Eye (tissue), 1 donor: ENCODE results near the gene HCN3.

Experiments
- DNase-seq: peaks from one replicate; pipeline ENCODE4 v3.0.0-alpha.2; 2015

Gene HCN3

DNA sequence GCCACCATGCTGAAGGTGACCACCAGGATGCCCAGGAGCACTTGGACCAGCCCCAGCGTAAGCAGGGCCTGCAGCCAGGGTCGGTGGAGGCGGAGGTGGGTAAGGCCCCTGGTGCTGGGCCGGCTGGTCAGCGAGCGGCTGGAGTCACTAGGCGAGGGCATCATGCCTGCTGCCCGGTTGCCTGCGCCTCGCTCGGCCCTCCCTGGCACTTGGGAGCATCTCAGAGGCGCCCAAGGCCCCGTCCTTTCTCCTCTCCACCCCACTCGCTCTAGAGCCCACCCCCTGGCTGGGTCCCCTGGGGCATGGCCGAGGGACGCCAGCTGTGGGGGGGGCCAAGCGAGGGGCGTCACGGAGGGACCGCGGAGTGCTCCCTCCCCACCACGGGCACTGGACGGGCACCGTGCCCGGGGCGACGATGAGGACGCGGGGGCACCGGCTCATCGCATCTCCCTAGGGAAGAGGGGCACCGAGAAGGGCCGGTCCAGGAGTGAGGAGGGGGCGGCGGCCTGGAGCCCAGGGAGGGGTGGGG lies 22.5 kb upstream of the HCN3 start:
- peak; percentile 55 for DNase-seq

DNA sequence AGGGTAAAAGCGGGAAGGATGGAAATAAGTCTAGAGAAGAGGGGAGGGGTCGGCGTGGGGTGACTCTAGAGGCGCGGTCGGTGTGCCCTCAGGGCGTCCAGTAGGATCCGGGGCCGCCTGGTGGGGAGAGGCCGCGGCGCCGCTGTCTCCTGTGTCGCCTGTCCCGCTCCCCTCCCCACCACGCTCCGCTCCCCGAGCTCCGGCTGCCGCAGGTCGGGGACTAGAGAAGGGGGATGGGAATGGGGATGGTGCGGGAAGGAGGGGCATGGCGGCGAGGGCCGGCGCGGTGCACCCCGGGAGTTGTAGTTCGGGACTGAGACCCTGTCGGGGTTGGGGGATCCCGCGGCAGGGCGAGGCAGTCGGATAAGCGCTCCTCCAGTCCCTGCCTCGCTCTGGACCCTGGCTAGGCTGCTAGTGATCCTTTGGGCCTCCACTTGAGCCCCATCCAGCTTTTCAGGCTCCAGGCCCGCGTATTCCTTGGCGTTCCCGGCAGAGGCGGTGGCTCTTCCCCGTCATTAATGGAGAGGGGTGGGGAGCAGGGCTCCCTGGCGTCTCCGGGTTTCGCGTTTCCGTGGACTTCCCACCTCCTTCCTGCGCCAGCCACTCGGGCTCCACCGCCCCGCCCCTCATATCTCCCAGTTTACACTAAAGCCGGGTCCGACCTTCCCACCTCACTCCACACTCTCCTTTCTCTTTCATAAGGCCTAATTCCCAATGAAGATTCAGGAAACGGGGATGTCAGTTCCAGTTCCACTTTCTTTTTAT lies 21.8 kb upstream of the HCN3 start, which contains the start of gene ENTREP3:
Gene ENTREP3, minus strand, starts transcription at position 241 of the 765 bp plus-strand sequence. CDS start 606 bp downstream, outside the sequence.
- peak; percentile 97 for DNase-seq

DNA sequence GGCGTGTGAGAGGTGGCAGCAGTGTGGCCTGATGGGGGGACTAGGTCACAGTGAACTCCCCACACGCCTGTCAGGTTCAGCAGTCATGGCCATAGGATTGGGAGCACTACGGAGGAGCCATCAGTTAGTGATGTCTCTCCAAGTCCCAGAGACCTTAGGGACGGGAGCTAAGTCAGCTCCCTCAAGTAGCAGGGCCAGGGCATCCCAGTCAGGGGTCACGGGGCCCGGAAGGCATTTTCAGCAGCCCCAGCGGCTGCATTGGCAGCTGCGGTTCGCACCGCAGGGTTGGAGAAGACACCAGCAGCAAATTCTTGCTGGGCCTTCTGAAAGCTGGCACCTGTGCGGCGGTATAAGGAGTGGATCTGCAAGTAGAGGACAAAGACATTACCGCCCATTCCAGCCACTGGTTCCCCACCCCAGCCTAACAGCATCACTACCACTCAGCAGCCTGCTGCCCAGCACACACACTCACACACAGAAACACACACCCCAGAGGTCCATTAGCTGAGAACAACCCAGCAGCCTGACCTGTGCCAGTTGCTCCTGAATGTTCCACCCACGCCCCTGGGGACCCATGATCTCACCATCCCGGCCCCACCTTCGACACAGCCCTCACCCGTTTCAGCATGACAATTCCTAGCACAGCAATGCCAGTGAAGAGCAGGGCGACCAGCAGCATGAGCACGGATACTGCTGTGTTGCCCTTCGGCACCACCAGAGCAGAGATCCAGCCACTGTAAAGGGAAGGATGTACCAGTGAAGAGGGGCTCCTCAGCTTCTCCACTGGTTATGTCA lies 21.0 kb upstream of the HCN3 start:
- no peak for DNase-seq

DNA sequence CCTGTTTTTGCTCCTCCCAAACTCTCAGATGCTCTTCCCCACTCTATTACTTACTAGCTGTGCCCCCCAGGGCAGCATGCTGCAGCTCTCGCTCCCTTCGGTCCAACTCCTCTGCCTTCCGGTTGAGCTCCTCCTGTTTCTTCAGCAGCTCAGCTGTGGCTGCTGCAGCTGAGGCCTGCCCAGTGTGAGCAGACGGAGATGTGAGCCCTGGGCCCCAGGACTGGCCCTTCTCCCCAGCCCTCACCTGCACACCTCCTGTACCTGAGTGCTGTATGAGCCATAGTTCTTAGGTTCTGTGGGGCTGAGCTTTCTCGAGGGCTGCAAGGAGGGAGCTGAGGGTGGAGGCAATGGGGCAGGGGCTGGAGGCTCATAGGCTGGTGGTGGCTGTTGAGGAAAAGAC lies 17.0 kb upstream of the HCN3 start:
- no peak for DNase-seq

DNA sequence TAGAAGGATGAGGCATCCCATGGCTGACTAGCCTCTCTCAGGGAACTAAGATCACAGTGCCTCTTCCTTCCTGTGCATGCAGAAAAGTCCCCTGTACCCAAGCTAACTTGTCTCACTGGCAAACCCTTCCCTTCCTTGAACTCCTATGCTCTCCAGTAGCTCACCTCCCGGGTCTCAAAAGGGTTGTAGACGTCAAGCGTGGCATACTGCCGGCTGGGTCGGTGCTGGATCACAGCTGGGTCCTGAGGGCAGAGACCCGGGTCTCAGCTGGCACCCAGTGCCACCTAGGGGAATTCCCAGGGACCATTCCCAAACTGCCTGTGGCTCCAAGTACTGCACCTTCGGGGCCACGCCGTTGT lies 15.8 kb upstream of the HCN3 start:
- DNase-seq: no peak

DNA sequence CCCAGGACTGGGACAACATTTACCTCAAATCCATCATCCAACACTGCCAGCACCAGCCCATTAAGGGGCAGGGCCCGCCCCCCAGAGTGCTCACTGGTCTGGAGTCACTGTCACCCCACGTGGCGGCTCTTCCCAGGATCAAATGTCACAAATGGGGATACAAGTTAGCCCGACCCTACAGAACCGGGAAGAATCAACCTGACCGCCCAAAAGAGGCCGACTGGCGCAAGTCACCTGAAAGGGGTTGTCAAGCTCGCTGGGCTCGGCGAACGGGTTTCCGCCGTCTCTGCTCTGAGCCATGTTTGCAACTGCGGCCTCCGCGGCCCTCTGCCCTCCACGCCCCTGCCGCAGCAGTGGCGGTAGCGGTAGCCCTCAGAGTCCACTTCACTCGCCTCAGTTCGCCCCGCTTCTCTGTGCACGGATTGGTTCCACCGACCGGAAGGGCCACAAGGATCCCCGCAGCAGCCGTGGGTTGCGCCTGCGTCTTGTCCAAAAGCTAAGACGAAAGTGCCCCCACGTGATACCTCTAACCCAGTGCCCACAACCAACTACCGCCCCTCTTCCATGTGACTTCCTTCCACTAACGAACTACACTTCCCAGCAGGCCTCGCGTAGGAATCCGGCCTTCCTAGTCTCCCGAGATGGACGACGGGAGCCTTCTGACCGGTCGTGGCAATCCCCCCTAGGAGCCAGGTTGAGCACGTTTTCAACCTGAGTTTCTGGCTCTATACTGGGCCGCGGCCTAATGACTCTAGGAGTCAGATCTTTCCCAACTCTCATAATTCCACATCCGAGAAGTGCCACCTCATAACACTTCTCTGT lies 15.2 kb upstream of the HCN3 start, which contains the start of gene SCAMP3:
Gene SCAMP3, minus strand, starts transcription at position 509 of the 822 bp plus-strand sequence. Its CDS starts 209 bp downstream, at position 300.
- peak; percentile 98 for DNase-seq

DNA sequence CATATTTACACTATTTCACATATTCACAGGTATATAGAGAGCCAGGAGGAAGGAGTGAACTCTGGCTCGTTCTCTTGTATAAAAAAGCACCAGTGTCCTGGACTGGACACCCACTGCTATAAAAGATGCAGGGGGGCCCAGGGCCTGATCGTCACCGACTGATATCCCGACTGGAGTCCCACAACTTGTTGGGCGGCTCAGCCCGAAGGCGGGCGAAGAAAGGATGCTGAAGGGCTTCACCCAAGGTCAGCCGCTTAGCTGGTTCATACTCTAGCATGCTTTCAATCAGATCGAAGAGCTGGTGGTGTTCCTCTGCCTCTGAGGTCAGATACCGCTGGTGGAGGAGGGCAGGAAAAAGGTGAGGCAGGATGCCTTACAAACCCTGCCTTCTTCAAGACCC lies 14.2 kb upstream of the HCN3 start:
- no peak for DNase-seq

DNA sequence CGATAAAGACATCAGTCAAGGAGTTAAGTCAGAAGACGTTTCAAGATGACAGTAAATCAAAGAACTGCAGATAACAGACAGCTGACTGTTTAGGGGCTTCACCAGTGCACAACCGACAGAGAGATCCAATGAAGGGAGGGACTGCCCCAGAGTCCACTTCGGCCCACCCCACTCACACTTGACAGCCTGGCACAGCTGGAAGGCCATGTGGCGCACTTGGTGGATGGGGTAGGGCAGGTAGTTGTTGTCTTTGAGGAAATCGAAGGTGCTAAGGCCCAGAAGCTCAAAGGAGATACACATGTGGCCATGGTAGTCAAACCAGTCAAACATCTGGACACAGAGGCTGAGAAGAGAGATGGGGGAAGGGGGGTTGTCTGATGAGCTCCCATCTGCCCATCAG lies 10.7 kb upstream of the HCN3 start:
- DNase-seq: no peak

DNA sequence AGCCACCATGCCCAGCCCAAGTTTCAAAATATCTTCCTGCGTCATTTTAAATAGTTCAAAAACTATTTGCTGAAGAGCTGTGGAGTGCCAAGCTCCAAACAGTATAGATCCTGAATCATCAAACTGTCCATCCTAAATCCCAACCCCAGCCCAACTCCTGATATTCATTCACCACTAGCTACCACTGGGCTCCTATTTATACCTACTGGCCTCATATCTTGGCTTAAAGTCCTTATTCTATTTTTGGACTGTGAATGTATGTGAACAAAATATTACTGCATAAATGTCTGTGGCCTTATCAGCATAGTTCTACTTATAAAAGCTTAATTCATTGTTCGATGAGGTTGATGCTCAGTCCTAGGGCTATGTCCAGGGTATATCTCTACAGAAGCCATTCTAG lies 9.9 kb upstream of the HCN3 start:
- no peak for DNase-seq

DNA sequence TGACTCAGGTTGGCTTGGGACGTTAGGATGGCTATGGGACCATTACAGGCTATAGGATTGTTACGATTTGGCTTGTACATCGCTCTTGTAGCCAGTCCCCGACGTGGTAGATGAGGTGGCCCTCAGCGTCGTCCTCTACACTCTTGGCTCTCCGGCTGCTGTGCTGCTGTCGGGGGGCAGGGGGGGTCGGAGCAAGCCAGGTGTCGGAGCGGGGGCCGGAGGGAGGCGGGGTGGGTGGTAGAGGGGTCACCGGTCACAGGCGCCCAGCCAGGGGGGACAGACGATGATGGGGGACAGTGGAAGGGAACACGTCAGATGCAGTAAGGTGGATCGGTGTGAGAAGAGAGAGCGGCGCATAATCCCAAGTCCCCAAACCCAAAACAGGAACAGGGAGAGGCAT lies 8.6 kb upstream of the HCN3 start:
- no peak for DNase-seq

DNA sequence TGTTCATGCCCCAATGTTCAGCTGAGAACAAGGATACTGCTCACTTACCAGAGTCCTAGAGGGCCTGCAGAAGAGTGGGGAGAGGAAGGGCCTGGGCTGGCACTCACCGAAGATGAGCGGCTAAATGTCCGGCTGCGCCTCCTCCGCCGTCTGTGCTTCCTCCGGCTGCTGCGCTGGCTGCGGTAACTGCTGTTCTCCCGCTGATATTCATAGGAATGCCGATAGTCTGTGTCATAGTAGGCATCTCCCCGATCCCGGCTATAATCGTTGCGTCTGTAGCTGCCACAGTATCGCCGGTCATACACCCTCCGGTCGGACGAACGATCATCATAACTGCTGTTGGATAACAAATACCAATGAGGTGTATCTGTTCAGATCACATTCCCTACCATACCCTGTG lies 7.9 kb upstream of the HCN3 start:
- no peak for DNase-seq

DNA sequence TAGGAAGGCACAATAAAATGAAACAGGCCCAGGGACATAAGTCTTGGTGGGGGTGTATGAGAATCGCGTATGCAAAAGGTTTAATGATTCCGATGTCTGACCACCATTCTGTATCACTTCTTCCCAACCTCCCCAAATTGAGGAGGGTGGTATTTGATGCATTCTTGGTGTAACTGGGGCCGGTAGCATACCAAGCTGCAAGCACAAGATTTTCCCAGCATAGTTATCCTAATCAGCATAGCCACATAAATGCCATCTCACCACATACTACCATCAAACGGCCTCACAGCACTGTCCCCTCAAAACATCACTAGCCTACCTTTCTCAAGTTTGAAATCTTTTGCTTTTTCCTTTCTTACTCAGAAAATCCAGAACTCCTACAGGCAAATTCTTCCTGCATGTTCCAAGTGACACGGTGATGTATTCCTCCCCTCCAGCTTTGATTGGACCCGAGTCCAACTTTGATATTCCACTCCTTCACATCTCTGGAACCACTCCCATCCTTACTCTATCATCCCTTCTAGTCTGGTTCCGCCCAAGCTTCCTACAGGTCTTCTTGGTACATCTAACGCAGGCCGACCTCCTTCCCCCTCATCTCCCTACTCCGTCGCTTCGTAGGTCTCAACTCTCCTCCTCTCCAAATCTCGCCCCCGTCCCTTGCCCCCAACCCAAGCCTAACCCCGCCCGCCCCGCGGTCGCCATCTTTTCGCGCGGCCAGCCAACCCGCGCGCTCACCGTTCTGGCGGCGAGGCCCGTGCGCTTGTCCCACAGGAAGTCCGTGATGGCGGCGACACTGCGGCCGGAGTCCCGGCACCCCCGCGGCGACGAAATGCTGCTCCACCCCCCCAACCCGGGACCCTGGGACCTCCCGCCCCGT lies 4.6 kb upstream of the HCN3 start:
- no peak for DNase-seq

DNA sequence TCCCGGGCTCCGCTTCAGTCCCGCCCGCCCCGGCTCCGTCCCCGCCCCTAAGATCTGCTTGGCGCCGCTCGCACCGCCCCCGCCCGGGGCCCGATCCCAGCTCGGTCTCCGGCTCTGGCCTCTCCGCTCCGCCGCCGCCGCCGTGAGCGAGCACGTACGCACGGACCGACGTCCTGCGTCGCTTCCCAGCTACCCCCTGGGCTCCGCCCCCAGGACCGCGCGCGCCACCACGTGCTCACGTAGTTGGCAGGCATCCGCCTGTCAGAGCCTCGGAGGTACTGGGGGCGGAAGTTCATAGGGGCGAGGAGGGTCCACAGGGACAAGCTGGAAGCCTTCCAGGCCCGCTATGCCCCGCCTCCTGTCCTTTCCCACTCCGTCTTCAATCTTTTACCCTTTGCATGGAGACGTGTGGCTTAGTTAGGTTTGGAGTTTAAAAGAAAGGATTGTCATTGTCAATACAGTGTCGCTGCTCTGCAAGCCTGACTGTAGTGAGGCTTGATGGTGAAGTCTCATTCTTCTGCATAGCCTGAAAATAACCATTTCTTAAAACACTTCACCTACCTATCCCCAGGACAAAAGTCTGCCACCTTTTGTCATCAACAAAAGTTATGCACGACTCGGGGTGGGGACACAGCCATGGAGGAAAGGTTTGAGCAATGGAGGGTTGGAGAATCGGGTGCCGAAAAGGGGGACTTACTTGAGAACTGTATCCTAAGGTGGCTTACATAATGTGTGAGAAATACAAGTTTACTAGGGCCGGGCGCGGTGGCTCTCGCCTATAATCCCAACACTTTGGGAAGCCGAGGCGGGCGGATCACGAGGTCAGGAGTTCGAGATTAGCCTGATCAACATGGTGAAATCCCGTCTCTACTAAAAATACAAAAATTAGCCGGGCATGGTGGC lies 3.7 kb upstream of the HCN3 start, which contains the start of gene CLK2:
Gene CLK2, minus strand, starts transcription at position 162 of the 903 bp plus-strand sequence. CDS start 2,527 bp downstream, outside the sequence.
- DNase-seq: peak; percentile 98

DNA sequence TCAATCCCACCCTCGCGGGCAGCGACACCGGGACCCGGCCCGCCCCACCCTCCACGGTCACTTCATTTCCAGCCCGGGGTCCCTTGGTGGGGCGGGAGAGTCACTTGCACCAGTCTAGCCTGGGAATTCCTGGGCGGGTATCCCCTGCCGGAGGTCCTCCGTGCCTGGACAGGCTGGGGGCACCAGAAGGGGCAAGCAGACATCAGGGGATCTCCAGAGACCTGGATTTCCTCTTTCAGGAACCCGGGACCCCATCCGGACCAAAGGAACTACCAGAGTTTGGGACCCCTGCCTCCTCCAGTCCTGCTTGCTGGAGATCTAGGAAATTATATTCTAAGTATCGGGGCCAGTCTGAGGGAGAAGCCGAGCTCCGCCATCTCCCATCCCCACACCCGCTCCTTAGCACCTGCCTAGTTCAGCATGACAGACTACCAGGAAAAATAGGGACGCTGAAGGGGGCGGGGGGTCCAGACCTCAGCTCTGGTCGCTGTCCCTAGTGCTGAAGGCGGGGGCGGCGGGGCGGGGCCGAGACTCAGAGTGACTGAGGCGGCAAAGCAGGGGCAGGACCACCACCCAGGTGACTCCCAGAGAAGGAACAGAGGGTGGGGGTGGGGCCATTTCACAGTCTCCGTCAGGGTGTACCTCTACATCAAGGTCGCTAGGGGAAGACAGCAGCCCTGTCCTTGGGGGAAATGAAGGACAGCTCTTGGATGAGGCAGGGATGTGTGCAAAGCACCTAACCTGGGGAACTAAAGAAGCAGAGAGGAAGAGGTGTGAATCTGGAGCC lies 832 bp downstream of the HCN3 start:
- peak; percentile 83 for DNase-seq

DNA sequence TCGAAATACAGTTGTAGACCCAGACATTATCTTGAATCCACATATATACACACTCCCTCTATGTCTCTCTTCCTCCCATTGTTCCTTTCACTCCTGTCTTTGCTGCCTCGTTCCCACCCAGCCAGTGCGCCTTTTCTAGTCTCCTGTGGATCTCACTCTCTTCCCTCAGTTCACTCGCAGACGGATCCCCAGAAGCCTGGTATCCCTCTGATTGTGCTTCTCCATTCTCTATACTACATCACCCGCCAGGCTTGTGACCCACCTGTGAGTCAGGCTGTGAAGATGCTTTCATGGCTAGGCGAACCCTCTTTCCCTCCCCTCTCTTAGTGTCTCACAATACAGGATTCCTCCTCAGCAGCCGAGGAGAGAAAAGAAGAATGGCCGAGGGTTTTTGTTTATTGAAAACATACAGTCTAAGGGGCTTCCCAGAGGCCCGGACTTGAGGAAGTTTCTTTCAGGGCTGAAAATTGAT lies 1.5 kb downstream of the HCN3 start:
- DNase-seq: no peak

DNA sequence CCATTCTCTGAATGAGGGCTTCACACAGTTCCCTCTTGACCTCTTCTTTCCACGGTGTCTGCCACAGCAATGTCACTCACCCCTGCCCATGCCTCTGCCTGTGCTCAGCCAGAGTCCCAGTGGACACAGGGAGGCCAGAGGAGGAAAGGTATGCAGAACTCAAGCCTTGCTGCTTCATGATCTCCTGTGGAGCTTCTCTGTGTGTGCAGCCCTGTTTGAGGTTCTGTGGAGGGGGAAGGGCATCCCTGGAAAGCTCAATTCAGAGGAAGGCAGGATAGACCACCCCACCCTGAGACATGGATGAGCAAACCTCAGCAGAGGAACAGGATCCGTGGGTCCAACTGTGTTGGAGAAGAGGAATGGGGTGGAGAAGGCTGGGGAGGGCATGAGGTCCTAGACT lies 2.0 kb downstream of the HCN3 start:
- DNase-seq: no peak

DNA sequence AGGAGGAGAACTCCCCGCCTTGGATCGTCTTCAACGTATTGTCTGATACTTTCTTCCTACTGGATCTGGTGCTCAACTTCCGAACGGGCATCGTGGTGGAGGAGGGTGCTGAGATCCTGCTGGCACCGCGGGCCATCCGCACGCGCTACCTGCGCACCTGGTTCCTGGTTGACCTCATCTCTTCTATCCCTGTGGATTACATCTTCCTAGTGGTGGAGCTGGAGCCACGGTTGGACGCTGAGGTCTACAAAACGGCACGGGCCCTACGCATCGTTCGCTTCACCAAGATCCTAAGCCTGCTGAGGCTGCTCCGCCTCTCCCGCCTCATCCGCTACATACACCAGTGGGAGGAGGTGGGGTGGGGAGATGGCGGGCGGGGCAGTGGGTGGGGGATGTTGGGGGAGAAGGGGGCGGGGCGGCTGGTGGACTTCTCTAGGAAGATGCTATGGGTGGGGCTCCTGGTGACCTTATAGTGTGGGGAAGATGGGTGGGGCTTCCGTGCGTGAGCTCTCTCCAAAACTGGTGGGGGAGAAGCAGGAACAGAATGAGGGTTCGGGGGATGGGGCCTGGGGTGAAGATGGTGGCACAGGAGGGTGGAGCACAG lies 5.3 kb downstream of the HCN3 start:
- no peak for DNase-seq

DNA sequence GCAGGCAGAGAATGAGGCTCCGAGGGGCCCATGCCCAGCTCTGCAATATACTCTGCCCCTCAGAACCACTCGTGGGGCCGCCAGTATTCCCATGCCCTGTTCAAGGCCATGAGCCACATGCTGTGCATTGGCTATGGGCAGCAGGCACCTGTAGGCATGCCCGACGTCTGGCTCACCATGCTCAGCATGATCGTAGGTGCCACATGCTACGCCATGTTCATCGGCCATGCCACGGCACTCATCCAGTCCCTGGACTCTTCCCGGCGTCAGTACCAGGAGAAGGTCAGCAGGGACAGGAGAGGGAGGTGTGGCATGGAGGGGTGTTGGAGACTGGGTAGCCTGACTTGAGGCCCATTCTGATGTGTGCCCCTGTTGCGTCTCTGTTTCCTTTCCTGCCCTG lies 7.2 kb downstream of the HCN3 start:
- no peak for DNase-seq

DNA sequence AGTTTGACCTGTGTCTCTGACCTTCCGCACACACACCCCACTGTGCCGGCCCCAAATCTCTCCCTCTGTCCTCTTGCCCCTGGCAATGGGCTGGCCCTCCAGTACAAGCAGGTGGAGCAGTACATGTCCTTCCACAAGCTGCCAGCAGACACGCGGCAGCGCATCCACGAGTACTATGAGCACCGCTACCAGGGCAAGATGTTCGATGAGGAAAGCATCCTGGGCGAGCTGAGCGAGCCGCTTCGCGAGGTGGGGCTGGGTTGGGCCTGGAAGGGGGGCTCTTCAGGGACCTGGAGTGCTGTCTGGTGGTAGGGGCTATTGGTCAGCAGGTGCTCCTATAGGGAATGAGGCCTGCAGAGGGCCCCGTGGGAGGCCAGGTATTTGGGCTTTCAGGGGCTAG lies 7.8 kb downstream of the HCN3 start:
- no peak for DNase-seq
